H4 (cell line): ENCODE results near the gene ZNF749. TPM values are rescaled to one million over a fixed set of nuclear protein-coding genes. Genes with fewer than 3 reads are reported as not detected.

Experiments
- DNase-seq: peaks from one replicate; pipeline ENCODE4 v3.0.0-alpha.2; 2015; ENCODE audit warnings: low spot score
- total RNA-seq: library from RNA; depleted of rRNA; stranded (reverse); fragments of >200 nt; shearing (Covaris generic); gene quantifications from 2 replicates; pipeline ENCODE4 v1.2.3, GENCODE V29; 2014; rRNA removed

Gene ZNF749
- 9.8 and 17.1 TPM in 2 replicates for total RNA-seq

DNA sequence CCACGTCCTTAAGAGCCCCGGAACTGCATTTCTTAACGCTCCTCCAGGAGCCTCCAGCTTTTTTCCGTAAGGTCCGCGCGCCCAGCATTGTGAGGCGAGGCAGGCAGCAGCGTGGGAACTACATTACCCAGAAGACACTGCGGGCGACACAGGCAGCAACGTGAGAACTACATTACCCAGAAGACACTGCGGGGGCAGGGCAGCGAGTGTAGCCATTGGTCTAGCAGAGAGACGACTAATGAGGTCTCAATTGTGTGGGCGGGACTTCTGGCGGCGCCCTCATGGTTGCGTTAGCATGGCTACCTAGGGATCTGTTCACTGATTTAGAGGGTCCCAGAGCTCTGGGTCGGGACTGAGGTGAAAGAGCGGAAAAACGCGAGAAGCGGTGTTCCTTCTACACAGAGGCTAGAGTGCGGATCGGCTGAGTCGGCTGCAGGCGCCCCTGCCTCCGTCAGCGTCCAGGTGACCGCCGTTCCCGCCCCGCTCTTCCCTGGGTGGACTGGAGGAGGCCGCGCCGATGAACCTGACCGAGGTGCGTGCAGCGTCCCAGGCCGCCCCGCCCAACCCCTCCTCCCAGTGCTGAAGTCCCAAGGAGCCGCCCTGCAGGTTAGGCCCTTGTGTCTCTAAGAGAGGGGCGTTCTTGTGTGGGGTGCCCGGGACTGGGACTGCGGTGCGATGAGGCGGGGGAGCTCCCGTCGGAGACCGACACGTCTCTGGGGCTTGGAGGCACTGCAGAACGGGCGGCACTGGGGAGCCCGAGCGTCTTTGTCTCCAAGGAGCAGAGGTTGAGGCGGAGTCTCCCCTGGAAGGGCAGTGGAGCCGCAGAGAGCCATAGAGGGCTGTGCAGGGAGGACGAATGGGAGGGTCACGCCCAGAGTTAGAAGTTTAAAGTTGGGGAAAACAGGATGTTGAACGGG is at the start of gene ZNF749:
Gene ZNF749, plus strand, starts transcription at position 264 of the 917 bp plus-strand sequence. Its CDS starts 254 bp downstream, at position 518.
- DNase-seq, result peak; percentile 99

- DNase-seq, result no peak
Measured at GRCh38 chr19:57389194-57389729, 45.9 kb upstream of the ZNF749 start.

- peak; percentile 100 for DNase-seq
Measured at GRCh38 chr19:57389730-57390598, 45.2 kb upstream of the ZNF749 start, which contains the start of gene ZNF548. TSS of gene ZNF548 (plus strand) at chr19:57389854. CDS start at chr19:57390100, 246 bp downstream.

DNA sequence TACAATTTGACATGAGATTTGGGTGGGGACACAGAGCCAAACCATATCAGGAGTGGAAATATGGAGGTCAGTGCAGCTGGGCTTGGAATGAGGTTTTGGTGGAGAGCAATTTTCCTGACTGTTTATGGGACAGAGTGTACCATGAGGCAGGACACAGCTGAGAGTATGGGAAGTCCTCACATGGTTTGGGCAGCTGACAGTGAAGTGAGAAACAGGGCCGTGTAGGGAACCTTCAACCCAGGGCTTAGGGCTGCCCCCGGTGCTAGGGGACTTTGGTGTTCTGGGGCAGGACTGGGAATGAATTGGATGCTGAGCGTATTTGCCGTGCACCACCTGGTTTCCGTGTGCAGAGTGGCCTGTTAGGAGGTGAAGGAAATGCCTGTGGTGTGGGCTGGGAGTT is 39.4 kb upstream of the ZNF749 start:
- no peak for DNase-seq

DNA sequence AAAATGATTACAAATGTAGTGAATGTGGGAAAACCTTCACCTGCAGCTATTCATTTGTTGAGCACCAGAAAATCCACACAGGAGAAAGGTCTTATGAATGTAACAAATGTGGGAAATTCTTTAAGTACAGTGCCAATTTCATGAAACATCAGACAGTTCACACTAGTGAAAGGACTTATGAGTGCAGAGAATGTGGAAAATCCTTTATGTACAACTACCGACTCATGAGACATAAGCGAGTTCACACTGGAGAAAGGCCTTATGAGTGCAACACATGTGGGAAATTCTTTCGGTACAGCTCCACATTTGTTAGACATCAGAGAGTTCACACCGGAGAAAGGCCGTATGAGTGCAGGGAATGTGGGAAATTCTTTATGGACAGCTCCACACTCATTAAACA is 36.3 kb upstream of the ZNF749 start:
- DNase-seq, result no peak

- DNase-seq, result no peak
Measured at GRCh38 chr19:57403737-57404563, 31.2 kb upstream of the ZNF749 start.

DNA sequence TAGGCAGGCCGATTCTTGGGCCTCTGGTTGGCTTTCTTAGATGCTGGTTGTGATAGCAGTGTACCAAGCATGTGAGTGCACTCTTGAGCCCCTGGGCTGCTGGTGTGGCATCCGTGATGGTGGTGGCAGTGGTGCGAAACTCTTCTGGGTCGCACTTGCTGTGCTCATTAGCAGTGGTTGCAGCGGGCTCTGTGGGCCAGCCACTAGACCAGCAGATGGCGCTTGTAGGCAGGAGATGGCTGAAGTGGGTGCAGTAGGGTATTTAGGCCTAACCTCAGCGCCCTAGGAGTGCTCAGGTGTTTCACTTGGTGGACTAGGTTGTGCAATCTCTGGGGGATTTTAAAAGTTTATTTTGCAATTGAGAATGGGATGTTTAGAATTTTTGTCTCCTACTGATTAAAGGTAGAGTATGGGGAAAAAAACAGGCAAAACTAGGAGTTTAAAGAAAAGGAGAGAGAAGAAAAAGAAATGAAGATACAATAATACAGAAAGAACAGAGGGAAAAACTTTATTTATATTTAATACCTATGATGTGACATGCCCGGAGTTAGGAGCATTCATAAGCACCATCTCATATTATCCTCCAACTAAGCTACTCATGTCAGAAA is 28.5 kb upstream of the ZNF749 start:
- DNase-seq, result peak; percentile 46

DNA sequence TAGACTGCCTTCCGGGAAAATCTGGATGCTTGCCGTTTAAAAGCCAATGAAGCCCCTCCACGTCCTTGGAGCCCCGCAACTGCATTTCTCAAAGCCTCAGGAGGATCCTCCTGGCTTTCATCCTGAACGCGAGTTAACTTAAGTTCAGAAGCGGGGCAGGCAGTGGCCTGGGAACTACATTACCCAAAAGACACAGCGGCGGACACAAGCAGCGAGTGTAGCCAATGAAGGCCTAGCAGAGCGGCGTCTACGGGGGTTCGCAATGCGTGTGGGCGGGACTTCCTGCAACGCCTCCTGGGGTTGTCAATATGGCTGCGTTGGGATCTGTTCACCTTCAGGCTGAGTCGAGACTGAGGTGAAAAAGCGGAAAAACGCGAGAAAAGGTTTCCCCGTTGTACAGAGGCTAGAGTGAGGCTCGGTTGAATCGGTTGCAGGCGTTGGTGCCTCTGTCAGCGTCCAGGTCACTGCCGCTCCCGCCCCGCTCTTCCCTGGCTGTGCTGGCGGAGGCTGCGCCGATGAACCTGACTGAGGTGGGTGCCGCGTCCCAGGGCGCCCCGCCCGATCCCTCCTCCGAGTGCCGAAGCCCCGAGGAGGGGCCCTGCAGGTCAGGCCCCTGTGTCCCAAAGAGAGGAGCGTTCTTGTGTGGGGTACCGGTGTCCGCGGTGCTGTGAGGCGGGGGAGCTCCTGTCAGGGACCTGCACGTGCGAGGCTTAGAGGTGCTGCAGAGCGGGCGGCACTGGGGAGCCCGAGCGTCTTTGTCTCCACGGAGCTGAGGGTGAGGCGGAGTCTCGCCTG is 24.1 kb upstream of the ZNF749 start, which contains the start of gene ZNF17:
Gene ZNF17, plus strand, starts transcription at position 285 of the 795 bp plus-strand sequence. CDS start 2,455 bp downstream, outside the sequence.
- peak; percentile 95 for DNase-seq

DNA sequence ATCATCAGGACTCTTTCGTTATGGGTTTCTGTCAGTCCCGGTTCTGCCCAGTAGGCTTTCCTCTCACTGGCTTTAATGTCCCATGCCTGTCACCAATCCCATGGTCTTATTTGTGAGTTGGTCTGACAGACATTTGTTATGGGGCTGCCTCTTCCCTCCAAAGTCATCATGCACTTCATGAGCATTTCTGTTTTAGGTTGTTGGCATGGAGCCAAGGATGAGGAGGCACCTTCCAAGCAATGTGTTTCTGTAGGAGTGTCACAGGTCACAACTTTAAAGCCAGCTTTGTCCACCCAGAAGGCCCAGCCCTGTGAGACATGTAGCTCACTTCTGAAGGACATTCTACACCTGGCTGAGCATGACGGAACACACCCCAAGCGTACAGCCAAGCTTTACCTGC is 15.7 kb upstream of the ZNF749 start:
- DNase-seq, result no peak

GRCh38 chr19:57421037-57421436 is 14.1 kb upstream of the ZNF749 start:
- DNase-seq, result no peak

GRCh38 chr19:57434386-57435061 is 601 bp upstream of the ZNF749 start:
- DNase-seq, result no peak

- DNase-seq, result no peak
Measured at GRCh38 chr19:57436417-57436816, 1.3 kb downstream of the ZNF749 start.

DNA sequence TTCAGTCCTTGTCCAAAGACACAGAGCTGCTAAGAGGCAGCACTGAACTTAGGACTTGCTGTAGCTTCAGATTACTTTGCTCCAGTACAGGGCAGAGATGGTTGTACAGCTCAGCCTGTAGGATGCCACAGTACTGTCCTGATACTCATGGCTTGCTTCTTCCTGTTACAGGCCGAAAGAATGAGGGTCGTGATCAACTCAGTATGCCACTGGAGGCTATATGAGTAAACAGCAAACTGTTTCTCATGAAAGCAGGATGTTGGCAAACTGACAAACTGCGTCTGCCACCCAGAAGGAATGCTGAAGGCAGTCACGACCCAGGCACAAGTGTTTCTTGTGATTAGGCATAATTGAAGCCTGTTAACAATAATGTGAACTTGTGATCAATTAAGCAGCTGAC is 2.8 kb downstream of the ZNF749 start:
- DNase-seq, result no peak

DNA sequence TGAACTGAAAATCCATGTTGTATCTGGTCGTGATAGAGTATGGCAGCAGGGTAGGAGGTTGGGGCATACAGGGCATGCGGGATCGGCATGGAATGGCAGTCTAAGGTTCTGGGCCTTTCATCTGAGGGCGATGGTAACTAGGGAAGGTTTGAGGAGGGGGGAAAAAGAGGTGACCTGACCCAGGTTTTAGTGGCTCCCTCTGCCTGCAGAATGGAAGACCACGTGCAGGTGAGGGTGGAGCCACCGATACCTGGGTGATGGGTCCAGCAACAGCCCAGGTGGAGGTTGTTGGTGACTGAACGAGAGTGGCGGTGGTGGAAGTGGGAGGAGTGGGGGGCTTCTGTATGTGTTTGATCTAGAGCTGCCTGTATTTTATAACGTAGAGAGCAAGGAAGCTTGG is 3.8 kb downstream of the ZNF749 start:
- DNase-seq, result no peak

GRCh38 chr19:57441979-57442752 is 7.0 kb downstream of the ZNF749 start:
- DNase-seq, result no peak

DNA sequence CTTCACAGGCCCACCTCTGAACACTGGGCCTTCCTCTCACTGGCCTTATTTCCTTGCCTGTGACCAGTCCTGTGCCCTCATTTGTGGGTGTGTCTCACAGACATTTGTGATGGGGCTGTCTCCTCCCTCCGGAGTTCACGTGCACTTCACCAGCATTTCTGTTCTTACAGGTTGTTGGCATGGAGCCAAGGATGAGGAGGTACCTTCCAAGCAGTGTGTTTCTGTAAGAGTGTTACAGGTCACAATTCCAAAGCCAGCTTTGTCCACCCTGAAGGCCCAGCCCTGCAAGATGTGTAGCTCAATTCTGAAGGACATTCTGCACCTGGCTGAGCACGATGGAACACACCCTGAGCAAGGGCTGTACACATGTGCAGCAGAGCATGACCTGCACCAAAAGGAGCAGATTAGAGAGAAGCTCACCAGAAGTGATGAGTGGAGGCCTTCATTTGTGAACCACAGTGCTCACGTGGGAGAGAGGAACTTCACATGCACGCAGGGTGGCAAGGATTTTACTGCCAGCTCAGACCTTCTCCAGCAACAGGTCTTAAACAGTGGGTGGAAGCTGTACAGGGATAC is 8.1 kb downstream of the ZNF749 start:
- no peak for DNase-seq

GRCh38 chr19:57452307-57452706 is 17.2 kb downstream of the ZNF749 start:
- DNase-seq, result no peak
